Pons (tissue), 1 donor: ENCODE data around the gene ST3GAL3.
"Not testable (repeated sequence)": the region's sequence is repeated elsewhere in the genome, so short reads cannot be mapped to it uniquely, and the experiment has no call there.

ENCODE experiments used
- DNase-seq: peaks from one replicate; pipeline ENCODE4 v3.0.0-alpha.2; 2016; ENCODE audit warnings: low spot score

ST3GAL3 gene

DNA sequence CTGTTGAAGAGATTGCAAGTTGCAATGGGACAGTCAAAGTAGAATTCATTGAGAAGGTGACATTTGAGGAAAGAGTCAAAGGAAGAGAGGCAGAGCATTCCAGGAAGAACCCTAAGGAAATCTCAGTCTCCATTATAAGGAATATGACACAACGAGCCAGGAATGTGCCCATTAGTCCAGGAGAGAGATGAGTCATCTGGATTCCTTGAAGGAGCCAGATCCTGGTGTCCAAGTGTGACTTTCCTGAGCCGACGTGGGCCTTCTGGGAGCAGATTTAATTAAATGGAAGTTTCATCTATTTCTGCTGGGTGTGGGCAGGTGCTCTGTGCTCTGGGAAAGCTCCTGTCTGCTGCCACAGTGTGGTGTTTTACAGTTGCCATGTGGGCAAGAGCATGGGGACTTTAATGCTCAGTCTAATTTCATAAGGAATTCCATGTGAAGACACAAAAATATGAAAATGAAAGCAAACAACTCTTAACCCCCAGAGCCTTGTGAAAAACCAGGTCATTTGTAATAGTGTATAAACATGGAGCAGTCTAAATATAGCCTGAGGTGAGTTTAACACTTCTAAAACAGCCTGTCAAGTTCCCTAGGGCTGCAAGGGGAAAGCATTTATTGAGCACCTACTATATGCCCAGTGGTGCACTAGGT is 114.8 kb downstream of the ST3GAL3 start:
- no peak for DNase-seq

DNA sequence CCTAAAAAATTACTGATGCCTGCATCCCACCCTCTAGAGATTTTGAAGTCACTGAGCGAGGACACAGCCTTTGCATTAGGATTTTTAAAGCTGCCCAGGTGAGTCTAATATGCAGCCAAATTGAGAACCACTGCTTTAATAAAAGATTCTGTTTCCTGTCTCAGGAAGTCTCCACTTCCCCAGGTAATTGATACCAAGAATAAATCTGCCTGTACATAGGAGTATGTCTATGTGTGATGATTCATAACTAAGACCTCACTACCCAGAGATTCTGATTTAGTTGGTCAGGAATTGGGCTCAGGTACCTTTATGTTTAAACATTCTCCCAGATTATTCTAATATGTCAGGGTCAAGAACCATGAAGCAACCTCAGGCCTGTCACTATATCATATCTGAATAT is 117.5 kb downstream of the ST3GAL3 start:
- DNase-seq: no peak

DNA sequence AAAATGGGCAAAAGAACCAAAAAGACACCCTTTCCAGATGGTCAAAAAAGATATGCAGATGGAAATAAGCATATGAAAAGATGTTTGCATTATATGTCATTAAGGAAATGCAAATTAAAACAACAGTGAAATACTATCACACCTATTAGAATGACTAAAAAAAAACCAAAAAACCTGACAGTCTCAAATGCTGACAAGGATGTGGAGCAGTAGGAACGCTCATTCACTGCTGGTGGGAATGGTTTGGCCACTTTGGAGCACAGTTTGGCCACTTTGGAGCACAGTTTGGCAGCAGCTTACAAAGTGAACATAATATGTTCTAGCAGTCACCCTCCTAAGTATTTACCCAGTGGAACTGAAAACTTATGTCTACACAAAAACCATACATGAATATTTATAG is 121.2 kb downstream of the ST3GAL3 start:
- DNase-seq: no peak

DNA sequence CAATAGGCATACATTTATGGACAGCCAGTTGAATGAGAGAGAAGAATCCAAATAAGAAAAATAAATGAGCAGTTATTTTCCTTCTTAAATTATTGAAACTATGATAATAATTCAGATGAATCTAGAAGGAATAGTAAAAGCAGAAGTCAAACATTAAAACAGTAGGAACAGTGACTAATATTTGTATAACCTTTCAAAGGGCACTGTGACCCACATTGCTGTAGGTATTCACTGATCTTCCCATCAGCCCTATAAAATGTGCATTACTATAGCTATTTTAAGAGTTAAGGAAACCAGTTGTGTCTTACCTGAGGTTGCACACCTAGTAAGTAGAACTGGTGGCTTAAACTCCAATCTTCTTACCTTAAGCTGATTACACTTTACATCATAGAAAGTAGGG is 123.5 kb downstream of the ST3GAL3 start:
- no peak for DNase-seq

- peak; percentile 53 for DNase-seq
Observed at GRCh38 chr1:43831851-43832250, 124.5 kb downstream of the ST3GAL3 start.

DNA sequence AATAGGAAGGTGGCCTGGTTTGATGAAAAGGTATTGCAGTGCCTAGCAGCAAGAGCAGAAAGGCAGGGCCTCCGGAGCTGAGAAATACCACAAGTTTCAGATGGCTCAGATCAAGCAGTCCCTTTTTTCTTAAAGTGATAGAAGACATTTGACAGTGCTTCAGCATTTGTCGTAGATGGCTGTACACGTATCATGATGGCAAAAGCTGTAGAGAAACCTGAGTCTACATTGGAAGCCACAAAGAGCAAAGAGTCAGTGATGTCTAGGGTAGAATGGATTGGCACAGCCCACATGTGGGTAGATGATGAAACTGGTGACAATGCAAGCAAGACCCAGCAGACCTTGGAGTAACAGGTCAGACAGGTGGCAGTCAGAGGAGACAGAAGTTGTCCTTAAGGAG is 124.9 kb downstream of the ST3GAL3 start:
- no peak for DNase-seq

DNA sequence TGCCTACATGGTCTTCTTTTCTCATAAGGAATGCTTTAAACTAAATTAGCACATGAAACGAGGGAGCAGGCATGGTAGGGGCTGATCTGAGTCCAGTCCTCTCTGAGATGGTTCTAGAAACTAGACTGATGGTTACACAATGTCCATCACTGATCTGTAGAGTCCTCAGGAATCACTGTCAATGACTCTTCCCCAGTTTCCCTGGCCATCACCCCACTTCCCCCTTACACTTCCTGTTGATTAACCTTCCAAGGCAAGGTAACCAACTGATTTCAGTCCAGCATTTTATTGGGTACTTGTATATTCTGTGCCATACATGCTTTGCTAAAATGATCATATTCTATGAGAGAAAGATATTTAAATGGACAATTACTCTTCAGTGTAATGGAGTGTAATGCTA is 125.7 kb downstream of the ST3GAL3 start:
- no peak for DNase-seq

DNA sequence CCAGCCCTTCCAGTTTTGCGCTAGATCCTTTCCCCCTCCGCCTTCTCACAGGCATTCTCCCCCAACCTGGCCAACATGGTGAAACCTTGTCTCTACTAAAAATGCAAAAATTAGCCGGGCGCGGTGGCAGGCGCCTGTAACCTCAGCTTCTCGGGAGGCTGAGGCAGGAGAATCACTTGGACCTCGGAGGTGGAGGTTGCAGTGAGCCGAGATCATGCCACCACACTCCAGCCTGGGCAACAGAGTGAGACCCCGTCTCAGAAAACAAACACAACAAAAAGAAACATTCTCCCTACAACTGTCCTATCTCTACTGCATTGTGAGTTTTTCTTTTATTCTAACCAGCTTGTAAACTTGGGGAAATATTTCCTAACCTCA is 126.6 kb downstream of the ST3GAL3 start:
- DNase-seq: not testable (repeated sequence)

- DNase-seq: peak; percentile 34
Observed at GRCh38 chr1:43834280-43835081, 127.1 kb downstream of the ST3GAL3 start.

GRCh38 chr1:43835082-43836021 is 128.0 kb downstream of the ST3GAL3 start:
- no peak for DNase-seq

- DNase-seq: no peak
Observed at GRCh38 chr1:43836267-43836951, 129.1 kb downstream of the ST3GAL3 start.

GRCh38 chr1:43839056-43839455 is 131.7 kb downstream of the ST3GAL3 start:
- peak; percentile 8 for DNase-seq

DNA sequence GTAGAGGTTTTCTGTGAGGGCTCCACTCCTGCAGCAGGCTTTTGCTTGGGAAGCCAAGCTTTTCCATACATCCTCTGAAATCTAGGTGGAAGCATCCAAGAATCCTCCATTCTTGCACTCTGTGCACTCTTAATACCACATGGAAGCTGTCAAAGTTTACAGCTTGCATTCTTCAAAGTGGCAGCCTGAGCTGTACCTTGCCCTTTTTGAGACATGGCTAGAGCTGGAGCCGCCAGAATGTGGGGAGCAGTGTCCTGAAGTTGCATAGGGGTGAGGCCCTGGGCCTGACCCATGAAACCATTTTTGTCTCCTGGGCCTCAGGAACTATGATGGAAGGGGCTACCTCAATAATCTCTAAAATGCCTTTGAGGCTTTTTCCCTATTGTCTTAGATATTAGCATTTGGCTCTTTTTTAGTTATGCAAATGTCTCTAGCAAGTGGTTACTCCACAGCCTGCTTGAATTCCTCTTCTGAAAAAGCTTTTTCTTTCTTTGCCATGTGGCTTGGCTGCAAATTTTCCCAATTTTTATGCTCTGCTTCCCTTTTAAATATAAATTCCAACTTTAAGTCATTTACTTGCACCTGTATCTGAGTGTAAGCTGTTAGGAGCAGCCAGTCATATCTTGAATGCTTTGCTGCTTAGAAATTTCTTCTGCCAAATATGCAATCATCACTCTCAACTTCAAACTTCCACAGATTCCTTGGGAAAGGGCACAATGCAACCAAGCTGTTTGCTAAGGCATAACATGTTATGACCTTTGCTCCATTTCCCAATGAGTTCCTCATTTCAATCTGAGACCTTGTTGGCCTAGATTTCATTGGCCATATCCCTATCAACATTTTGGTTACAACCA is 134.2 kb downstream of the ST3GAL3 start:
- DNase-seq: no peak

DNA sequence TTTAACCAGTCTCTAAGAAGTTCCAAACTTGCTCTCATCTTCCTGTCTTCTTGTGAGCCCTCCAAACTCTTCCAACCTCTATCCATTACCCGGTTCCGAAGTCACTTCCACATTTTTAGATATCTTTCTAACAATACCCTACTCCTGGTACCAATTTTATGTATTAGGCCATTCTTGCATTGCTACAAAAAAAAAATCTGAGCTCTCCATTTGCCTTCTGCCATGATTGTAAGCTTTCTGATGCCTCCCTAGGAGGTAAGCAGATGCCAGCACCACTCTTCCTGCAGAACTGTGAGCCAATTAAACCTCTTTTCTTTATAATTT is 134.8 kb downstream of the ST3GAL3 start:
- DNase-seq: no peak

GRCh38 chr1:43843684-43844083 is 136.3 kb downstream of the ST3GAL3 start:
- DNase-seq: no peak

- no peak for DNase-seq
Observed at GRCh38 chr1:43844114-43844513, 136.8 kb downstream of the ST3GAL3 start.

GRCh38 chr1:43847290-43847689 is 140.0 kb downstream of the ST3GAL3 start:
- DNase-seq: no peak

- no peak for DNase-seq
Observed at GRCh38 chr1:43847882-43848281, 140.5 kb downstream of the ST3GAL3 start.

- DNase-seq: no peak
Observed at GRCh38 chr1:43849670-43850069, 142.3 kb downstream of the ST3GAL3 start.

- DNase-seq: no peak
Observed at GRCh38 chr1:43850591-43851233, 143.4 kb downstream of the ST3GAL3 start.
